Stimulated activated CD8-positive, alpha-beta memory T cell treated with anti-CD3 and anti-CD28 coated beads, Interleukin-15, amount 100 ng/mL, for 1 hour (primary cell): ENCODE data around the gene MAP6.

Experiments
- DNase-seq: peaks from one replicate; pipeline ENCODE4 v3.0.0-alpha.2; 2020; ENCODE audit warnings: low read depth

MAP6 gene

DNA sequence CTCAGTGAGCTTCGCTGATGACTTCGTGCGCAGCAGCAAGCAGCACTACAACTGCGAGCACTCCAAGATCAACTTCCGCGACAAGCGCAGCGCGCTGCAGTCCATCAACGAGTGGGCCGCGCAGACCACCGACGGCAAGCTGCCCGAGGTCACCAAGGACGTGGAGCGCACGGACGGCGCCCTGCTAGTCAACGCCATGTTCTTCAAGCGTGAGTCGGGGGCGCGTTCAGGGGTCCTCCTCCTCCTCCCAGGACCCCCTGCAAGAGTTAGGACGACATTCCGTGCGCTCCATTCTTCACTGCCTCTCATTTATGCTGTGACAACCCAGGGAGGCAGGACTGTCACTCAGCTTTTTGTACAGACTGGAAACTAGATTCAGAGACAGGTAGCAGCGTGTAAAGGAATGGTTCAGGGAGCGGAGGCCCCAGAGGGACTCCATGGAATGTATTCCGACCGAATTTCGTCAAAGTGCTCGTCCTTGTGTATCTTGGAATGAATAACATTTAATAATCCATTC lies 102.0 kb downstream of the MAP6 start:
- DNase-seq: no peak

- no peak for DNase-seq
These were observed 102.7 kb downstream of the MAP6 start for GRCh38 chr11:75565916-75566762.

DNA sequence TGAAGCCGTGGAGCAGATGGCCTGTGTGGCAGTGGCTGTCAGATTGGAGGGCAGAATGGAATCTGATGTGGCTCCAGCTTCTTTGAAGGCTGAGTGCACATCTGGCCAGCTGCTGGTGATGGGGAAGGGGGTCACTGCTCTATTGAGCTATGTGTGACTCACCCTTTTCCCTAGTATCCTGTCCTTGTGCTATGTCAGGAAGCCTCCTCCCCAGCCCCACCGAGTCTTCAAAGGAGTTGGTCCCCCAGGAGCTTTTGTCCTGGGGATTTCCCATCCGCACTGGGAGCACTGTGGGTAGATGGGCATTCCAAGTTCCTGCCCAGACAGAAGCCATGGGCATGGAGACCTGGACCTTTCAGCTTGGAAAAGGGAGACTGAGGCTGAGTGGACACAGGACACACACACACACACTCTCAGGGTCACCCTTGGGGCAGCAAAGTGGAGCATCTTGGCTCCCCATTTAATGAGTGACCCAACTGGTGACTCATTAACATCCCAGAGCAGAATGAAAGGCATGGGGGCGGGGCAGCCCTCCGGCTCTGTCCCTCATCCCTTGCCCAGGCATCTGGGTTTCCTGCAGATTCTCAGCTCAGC lies 103.5 kb downstream of the MAP6 start:
- no peak for DNase-seq

- DNase-seq: no peak
These were observed 104.8 kb downstream of the MAP6 start for GRCh38 chr11:75563978-75564552.

DNA sequence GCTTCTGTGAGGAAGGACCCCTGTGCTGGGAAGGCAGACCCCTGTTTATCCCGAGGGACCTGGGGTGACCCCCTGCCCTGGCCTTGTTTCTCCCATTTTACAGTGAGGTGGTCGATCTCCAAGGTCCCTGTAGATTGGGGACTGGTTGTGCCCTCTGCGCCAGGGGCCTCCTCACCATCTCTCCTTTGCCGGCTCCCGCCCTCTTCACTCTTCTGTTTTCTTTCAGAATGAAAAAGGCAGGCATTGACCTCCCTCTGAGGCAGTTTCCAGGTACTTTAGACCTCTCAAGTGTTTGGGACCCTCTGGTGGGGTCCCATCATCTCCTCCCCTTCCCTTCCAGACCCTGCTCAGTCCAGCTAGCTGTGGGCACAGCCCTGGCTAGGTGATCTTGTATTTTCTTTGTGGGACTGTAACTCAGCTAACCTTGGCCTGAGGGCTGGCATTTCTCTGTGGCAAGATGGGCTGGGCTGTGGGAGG lies 105.3 kb downstream of the MAP6 start:
- no peak for DNase-seq

DNA sequence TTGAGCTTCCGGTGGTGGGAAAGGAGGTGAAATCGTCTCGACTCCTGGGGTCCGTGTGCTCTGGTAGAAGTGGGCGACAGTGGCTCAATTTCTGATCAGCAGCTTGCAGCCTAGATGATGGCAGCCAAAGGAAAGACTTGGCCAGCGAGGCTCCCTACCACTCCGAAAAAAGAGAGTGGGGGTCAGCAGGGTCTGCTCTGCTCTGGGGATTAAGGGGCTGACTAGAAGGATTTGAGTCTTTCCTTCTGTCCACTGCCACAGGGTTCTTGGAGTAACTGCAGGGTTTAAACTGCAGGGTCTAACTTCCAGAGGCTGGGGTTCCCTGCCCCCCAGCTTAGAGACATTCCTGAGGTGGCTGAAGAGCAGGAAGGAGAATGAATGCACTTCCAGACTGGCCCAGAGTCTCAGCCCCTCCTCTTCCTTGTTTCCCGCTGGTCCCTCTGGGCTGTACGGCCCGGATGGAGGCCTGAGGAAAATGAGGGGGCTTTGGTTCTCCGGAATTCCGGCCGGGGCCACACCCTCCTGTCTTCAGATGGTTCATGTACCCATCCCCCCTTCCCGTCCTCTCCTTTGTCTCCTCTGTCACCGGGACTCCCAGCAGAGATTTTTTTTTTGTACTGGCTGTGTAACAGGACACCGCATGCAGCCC lies 105.9 kb downstream of the MAP6 start:
- no peak for DNase-seq

- no peak for DNase-seq
These were observed 106.6 kb downstream of the MAP6 start, which contains the start of gene SERPINH1 for GRCh38 chr11:75562048-75562835. SERPINH1 (plus strand) TSS chr11:75562253; CDS start chr11:75566350, 4,097 bp downstream.

GRCh38 chr11:75561426-75562047 lies 107.3 kb downstream of the MAP6 start:
- no peak for DNase-seq

- no peak for DNase-seq
These were observed 108.2 kb downstream of the MAP6 start for GRCh38 chr11:75560644-75561043.

DNA sequence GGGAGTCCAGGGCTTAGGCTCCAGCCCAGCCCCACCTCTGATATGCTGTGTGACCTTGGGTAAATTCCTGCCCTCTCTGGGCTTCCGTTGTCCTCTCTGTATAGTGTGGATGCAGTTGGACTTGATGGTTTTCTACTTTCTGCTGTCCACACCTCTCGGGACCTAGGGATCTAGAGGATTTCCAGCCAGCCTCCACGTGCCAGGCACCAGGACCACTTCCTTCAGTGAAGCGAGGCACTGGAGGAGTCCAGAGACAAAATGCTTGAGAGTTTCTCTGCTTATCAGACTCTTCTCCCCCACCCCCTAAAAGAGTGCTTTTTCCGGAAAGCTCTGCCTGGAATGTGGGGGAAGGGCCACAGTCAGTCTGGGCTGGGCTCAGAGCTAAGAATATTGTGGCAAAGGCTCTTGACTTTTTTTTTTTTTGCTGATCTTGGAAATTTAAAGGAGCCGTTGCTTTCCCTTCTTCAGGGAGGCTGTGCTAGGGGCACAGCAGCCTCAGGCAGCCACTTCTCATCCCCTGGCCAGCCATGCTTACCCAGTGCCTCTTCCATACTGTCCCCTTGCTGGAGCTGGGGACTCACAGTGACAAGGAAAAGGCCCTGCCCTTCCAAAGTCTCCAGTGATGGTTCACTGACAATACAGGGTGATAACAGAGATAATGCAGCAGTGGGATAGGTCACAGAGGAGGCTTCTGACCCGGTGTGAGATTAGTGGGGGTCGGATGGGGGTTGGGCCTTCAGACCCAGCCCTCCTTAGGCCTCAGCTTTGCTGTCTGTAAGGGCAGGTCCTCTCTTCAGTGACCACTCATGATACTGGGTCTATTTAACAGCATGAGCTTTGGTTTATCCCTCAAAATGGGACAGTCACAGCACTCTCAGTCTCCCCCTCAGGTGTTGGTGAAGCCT lies 109.6 kb downstream of the MAP6 start:
- DNase-seq: no peak

DNA sequence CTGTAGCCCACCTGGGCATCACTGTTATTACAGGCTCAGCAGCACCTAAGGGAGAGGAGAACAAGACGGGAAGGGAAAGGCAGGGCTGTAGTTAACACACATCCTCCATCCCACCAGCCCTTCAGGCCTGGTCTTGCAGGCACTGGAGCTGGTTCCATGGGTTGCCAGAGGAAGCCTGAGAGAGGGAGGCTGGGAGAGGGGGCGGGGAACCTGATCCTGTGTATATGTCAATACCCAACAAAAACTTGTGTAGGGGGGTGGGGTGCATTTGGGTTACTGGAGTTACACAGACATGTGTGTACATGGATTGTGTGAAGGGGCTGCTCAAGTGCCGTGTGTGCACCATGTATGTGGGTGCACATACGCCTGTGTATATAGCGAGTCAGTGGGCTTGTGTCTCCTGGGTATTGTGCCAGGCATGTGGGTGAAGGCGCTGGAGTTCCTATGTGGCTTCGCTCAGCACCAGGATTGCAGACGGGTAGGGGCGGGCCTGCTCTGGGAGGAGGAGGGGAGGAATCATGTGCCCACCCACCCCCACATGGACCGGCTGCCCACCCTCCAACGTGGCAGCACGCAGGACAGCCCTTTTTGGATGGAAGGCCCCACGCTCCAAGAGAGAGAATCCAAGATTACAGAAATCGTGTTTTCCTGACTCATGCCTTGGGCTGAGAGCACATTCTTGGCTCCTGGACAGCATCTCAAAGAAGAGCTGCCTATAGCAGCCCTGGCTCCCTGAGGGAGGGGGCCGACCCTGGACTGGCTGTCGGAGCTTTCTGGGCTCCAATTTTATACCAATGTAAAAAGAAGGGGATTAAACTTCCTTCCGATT lies 111.0 kb downstream of the MAP6 start:
- no peak for DNase-seq

- no peak for DNase-seq
These were observed 112.6 kb downstream of the MAP6 start for GRCh38 chr11:75556275-75556674.

- no peak for DNase-seq
These were observed 113.6 kb downstream of the MAP6 start for GRCh38 chr11:75555079-75555811.

DNA sequence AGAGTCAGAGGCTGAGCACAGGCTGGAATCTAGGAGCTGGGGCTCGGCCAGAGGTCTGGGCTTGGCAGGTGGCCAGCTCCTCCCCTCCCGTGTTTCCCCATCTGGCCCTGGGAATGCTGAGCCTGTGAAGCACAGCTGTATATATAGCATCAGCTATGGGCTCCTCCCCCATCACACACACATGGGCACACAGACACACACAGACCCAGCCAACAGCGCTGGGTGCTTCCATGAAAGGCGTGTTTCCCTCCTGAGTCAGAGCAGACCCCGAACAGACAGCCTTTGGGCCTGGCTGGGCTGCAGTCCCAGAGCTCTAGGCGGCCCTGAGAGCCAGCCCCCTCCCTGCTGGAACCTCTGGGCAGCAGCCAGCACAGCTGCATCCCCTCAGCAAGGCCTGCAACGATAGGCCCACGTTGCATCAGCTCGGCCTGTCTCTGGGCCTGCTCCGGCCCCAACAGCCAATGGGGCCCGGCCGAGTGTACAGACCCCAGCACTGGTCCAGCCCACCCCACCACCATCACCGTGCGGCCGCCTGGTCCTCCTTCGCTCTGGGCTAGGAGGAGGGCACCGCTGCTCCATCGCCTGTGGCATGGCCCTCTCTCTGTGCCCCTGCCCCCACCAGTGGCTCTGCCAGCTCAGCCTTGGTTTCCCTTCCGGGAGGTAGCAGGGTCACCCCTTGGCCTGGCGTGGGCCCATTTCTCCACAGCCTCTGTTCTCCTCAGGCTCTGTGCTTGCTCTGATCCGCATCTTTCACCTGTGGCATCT lies 114.4 kb downstream of the MAP6 start:
- DNase-seq: no peak

DNA sequence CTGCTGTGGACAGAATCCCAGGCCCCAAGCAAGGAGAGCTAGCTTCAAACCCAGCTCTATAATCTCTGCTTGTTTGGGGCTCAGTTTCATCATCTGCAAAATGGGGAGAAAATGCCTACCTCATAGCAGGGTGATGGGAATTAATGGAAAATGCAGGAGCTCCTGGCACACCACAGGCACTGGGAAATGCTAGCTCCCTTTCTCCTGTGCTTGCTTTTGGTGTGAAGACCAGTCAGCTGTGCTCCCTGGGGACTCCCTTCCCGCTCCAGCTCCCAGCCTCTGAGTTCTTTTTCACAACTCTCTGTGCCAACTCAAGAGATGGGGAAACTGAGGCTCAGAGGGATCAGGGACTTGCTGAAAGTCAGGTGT lies 115.0 kb downstream of the MAP6 start:
- DNase-seq: no peak

DNA sequence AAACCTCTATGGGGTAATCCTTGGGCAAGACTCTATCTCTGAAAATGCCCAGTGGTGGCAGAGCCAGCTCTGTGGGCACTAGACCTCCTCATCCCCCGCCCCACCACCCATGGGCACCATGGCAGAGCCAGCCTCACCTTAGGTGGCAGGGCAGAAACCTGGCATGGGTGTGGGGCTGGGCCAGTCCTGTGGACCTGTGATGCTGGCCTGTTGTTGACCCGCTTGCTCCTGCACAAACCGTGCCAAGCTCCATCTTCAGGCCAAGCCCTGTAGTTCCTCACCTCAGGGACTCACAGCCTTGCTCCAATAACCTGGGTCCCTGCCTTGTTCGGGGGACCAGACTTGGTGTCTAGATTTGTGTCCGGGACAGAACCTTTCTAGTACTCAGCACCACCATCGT lies 115.7 kb downstream of the MAP6 start:
- no peak for DNase-seq

DNA sequence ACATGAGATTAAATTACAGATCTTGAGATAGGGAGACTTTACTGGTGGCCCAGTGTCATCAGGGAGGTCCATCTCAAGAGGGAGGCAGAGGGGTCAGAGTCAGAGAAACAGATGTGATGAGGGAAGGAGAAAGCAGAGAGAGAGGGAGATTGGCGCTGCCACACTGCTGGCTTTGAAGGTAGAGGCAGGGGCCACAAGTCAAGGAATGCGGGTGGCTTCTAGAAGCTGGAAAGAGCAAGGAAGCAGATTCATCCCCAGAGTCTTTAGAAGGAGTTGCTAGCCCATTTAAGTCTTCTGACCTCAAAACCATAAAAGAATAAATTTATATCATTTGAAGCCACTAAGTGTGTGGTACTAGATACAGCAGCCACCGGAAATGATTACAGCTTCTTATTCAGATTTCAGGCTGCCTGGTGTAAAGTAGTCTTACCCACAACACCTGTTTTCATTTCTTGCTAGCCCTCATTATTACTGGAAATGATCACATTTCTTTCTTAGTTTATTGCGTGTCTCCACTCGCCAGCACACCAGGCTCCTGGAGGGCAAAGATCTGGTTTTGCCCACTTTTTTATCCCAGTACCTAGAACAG lies 119.4 kb downstream of the MAP6 start:
- no peak for DNase-seq
